Measurements from ENCODE around the gene PRPF6. TPM values are rescaled to one million over a fixed set of nuclear protein-coding genes. Genes with fewer than 3 reads are reported as not detected.

Gene PRPF6
- total and polyA plus RNA-seq, 2 of the 13 experiments (the other 11 are each of a cell fraction or from before 2014, with no cell fraction given): 63.7 to 101 TPM

DNA sequence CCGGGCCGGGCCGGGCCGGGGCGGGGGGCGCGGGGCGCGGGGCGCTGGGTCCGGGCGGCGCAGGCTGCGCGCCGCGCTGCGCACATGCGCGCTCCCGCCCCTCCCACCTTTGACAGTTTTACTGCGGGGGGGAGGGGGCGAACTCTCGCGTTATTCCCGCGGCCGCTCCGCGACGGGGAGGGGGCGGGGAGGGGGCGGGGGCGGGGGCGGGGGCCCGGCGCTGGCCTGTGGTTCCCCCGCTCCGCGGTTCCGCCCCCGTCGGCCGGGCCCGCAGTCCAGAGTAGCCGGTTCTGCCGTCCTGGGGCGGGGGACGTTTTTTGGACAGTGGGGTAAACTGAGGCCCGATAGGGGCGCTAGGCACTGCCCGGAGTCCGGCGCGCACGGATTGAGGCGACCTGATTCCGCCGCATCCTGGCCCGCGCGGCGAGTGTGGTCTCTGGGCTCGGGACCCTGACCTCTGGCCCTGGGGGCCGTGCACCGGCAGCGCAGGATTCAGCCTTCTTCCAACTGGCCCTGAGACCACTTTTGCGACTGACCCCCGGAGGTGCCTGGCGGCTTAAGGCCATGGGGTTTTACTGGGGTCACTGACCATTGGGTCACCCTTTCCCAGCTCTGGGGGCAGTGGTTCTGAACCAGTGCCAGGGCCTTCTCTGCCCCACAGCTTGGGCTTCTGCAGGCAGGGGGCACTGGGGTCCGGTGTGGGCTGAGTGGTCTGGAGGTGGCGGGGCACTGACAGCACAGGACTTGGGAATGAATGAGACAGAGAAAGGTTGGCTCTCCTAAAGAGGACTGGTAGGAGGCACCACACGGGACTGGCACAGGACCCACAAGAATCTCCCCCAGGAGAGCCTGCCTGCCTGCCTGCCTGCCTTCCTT is 10.9 kb upstream of the PRPF6 start, which contains the start of gene ZNF512B (continued):
- TF ChIP-seq CREB1 (IDR thresholded peaks at IDR 0.05): no peak
- no peak for TF ChIP-seq CREB1 (CRISPR knock-in tag; IDR thresholded peaks at IDR 0.05)
- TF ChIP-seq ZFP90 (CRISPR knock-in tag; IDR thresholded peaks at IDR 0.05; ENCODE audit: borderline replicate concordance): 0 out of 2 replicates have a peak, but pooled peaks have one; percentile 42
- 0 out of 2 replicates have a peak, but pooled peaks have one; percentile 48 for TF ChIP-seq ZNF367 (CRISPR knock-in tag; IDR thresholded peaks at IDR 0.05; ENCODE audit: borderline replicate concordance)
- TF ChIP-seq NCOR1 (IDR thresholded peaks at IDR 0.05; ENCODE audit: borderline replicate concordance, low read length): no peak
- no peak for TF ChIP-seq MBD4 (IDR thresholded peaks at IDR 0.05; ENCODE audit: borderline replicate concordance, low read length)
- TF ChIP-seq TRIM24 (CRISPR knock-in tag; IDR thresholded peaks at IDR 0.05): no peak
- peak; percentile 65 for TF ChIP-seq GABPB1 (CRISPR knock-in tag; IDR thresholded peaks at IDR 0.05)
- TF ChIP-seq, protein P1, sequence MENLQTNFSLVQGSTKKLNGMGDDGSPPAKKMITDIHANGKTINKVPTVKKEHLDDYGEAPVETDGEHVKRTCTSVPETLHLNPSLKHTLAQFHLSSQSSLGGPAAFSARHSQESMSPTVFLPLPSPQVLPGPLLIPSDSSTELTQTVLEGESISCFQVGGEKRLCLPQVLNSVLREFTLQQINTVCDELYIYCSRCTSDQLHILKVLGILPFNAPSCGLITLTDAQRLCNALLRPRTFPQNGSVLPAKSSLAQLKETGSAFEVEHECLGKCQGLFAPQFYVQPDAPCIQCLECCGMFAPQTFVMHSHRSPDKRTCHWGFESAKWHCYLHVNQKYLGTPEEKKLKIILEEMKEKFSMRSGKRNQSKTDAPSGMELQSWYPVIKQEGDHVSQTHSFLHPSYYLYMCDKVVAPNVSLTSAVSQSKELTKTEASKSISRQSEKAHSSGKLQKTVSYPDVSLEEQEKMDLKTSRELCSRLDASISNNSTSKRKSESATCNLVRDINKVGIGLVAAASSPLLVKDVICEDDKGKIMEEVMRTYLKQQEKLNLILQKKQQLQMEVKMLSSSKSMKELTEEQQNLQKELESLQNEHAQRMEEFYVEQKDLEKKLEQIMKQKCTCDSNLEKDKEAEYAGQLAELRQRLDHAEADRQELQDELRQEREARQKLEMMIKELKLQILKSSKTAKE (CRISPR knock-in tag; IDR thresholded peaks at IDR 0.05; ENCODE audit: borderline replicate concordance): no peak
- peak; percentile 45 for TF ChIP-seq MED1 (CRISPR knock-in tag; IDR thresholded peaks at IDR 0.05)
- no peak for TF ChIP-seq ZNF430 (CRISPR knock-in tag; IDR thresholded peaks at IDR 0.05)
- 0 out of 2 replicates have a peak, but pooled peaks have one; percentile 35 for TF ChIP-seq ZSCAN21 (CRISPR knock-in tag; IDR thresholded peaks at IDR 0.05; ENCODE audit: borderline replicate concordance)
- no peak for TF ChIP-seq ZNF143 (CRISPR knock-in tag; IDR thresholded peaks at IDR 0.05)
- no peak for TF ChIP-seq HNRNPH1 (optimal IDR thresholded peaks at IDR 0.05; ENCODE audit: low read depth, low read length)
- no peak; the same call in 1 of the 2 replicates for TF ChIP-seq LBX2 (CRISPR knock-in tag; IDR thresholded peaks at IDR 0.05; ENCODE audit: borderline replicate concordance)
- TF ChIP-seq ZXDC (CRISPR knock-in tag; IDR thresholded peaks at IDR 0.05): no peak
- peak; percentile 38; the same call in 1 of the 2 replicates for TF ChIP-seq SPEN (CRISPR knock-in tag; IDR thresholded peaks at IDR 0.05; ENCODE audit: low read depth)
- peak; percentile 56 for TF ChIP-seq RAD21 (CRISPR knock-in tag; IDR thresholded peaks at IDR 0.05)
- TF ChIP-seq ZNF263 (CRISPR knock-in tag; IDR thresholded peaks at IDR 0.05): no peak
- TF ChIP-seq TOPORS (CRISPR knock-in tag; IDR thresholded peaks at IDR 0.05): no peak
- peak; percentile 66; the same call in 1 of the 2 replicates for TF ChIP-seq IKZF5 (CRISPR knock-in tag; IDR thresholded peaks at IDR 0.05)

All from HepG2 (cell line).